ENCODE results near the gene PEPD.

The PEPD gene

GRCh38 chr19:33502521-33502920, 19.1 kb downstream of the PEPD start:
- no peaks in the 10 kb centered on the region for H3K27me3 Mint-ChIP-seq
- ATAC-seq (ENCODE audit: low read depth) (no peak), DNase-seq (ENCODE audit: low spot score in 2 of 2) (no peak)
- no peak overlapping the region for H3K4me3 Mint-ChIP-seq
- peaks cover 15% of the 10 kb centered on the region for H3K36me3 Mint-ChIP-seq
- H3K4me1 Mint-ChIP-seq: peaks cover 10% of the 10 kb centered on the region
- H3K9me3 Mint-ChIP-seq: no peaks in the 10 kb centered on the region
- no peak overlapping the region for H3K27ac Mint-ChIP-seq

GRCh38 chr19:33501693-33502356, 19.8 kb downstream of the PEPD start:
- Mint-ChIP-seq H3K36me3 (peaks cover 15% of the 10 kb centered on the region), H3K27ac (no peak overlapping the region), H3K4me3 (no peak overlapping the region), H3K9me3 (no peaks in the 10 kb centered on the region), H3K4me1 (peaks cover 9% of the 10 kb centered on the region), H3K27me3 (no peaks in the 10 kb centered on the region)
- ATAC-seq (ENCODE audit: low read depth): no peak
- DNase-seq (ENCODE audit: low spot score in 2 of 2): no peak

GRCh38 chr19:33500991-33501390, 20.6 kb downstream of the PEPD start:
- DNase-seq (ENCODE audit: low spot score in 2 of 2): no peak
- H3K4me1 Mint-ChIP-seq: peaks cover under 1% of the 10 kb centered on the region
- H3K36me3 Mint-ChIP-seq: peaks cover 16% of the 10 kb centered on the region
- no peaks in the 10 kb centered on the region for H3K27me3 Mint-ChIP-seq
- no peak for ATAC-seq (ENCODE audit: low read depth)
- H3K4me3 Mint-ChIP-seq: no peak overlapping the region
- H3K27ac Mint-ChIP-seq: no peak overlapping the region
- no peaks in the 10 kb centered on the region for H3K9me3 Mint-ChIP-seq

- H3K36me3 Mint-ChIP-seq: peaks cover 15% of the 10 kb centered on the region
- ATAC-seq (ENCODE audit: low read depth): no peak
- H3K27me3 Mint-ChIP-seq: no peaks in the 10 kb centered on the region
- H3K4me1 Mint-ChIP-seq: no peaks in the 10 kb centered on the region
- no peak for DNase-seq (ENCODE audit: low spot score in 2 of 2)
- H3K9me3 Mint-ChIP-seq: no peaks in the 10 kb centered on the region
- no peak overlapping the region for H3K4me3 Mint-ChIP-seq
- no peak overlapping the region for H3K27ac Mint-ChIP-seq
Observed at GRCh38 chr19:33500586-33500985, 21.0 kb downstream of the PEPD start.

- H3K4me1 Mint-ChIP-seq: no peaks in the 10 kb centered on the region
- H3K27ac Mint-ChIP-seq: no peak overlapping the region
- H3K36me3 Mint-ChIP-seq: peaks cover 13% of the 10 kb centered on the region
- ATAC-seq (ENCODE audit: low read depth): no peak
- H3K4me3 Mint-ChIP-seq: no peak overlapping the region
- H3K27me3 Mint-ChIP-seq: no peaks in the 10 kb centered on the region
- DNase-seq (ENCODE audit: low spot score in 2 of 2): no peak
- H3K9me3 Mint-ChIP-seq: no peaks in the 10 kb centered on the region
Observed at GRCh38 chr19:33499671-33500506, 21.7 kb downstream of the PEPD start.

- no peak overlapping the region for H3K4me3 Mint-ChIP-seq
- ATAC-seq (ENCODE audit: low read depth) (no peak), DNase-seq (ENCODE audit: low spot score in 2 of 2) (no peak)
- no peaks in the 10 kb centered on the region for H3K4me1 Mint-ChIP-seq
- no peak overlapping the region for H3K27ac Mint-ChIP-seq
- no peaks in the 10 kb centered on the region for H3K27me3 Mint-ChIP-seq
- no peaks in the 10 kb centered on the region for H3K9me3 Mint-ChIP-seq
- H3K36me3 Mint-ChIP-seq: peaks cover 15% of the 10 kb centered on the region
Observed at GRCh38 chr19:33499248-33499647, 22.3 kb downstream of the PEPD start.

GRCh38 chr19:33498391-33499000, 23.1 kb downstream of the PEPD start:
- H3K4me3 Mint-ChIP-seq: no peak overlapping the region
- no peaks in the 10 kb centered on the region for H3K4me1 Mint-ChIP-seq
- ATAC-seq (ENCODE audit: low read depth) (no peak), DNase-seq (ENCODE audit: low spot score in 2 of 2) (no peak)
- no peak overlapping the region for H3K27ac Mint-ChIP-seq
- no peaks in the 10 kb centered on the region for H3K27me3 Mint-ChIP-seq
- peaks cover 17% of the 10 kb centered on the region for H3K36me3 Mint-ChIP-seq
- H3K9me3 Mint-ChIP-seq: no peaks in the 10 kb centered on the region

- no peak overlapping the region for H3K27ac Mint-ChIP-seq
- no peak for DNase-seq (ENCODE audit: low spot score in 2 of 2)
- H3K4me3 Mint-ChIP-seq: no peak overlapping the region
- peaks cover 17% of the 10 kb centered on the region for H3K36me3 Mint-ChIP-seq
- no peaks in the 10 kb centered on the region for H3K4me1 Mint-ChIP-seq
- ATAC-seq (ENCODE audit: low read depth): no peak
- H3K9me3 Mint-ChIP-seq: no peaks in the 10 kb centered on the region
- no peaks in the 10 kb centered on the region for H3K27me3 Mint-ChIP-seq
Observed at GRCh38 chr19:33497778-33498175, 23.8 kb downstream of the PEPD start.

- no peak overlapping the region for H3K27ac Mint-ChIP-seq
Observed at GRCh38 chr19:33497131-33497777, 24.3 kb downstream of the PEPD start.

GRCh38 chr19:33496038-33496895, 25.3 kb downstream of the PEPD start:
- H3K4me3 Mint-ChIP-seq: no peak overlapping the region
- H3K36me3 Mint-ChIP-seq: peaks cover 17% of the 10 kb centered on the region
- no peak overlapping the region for H3K27ac Mint-ChIP-seq
- H3K4me1 Mint-ChIP-seq: no peaks in the 10 kb centered on the region
- H3K9me3 Mint-ChIP-seq: no peaks in the 10 kb centered on the region
- ATAC-seq (ENCODE audit: low read depth) (no peak), DNase-seq (ENCODE audit: low spot score in 2 of 2) (no peak)
- H3K27me3 Mint-ChIP-seq: no peaks in the 10 kb centered on the region

More at GRCh38 chr19:33497131-33497777, 24.3 kb downstream of the PEPD start:
- no peak overlapping the region for H3K4me3 Mint-ChIP-seq
- H3K27me3 Mint-ChIP-seq: no peaks in the 10 kb centered on the region
- H3K4me1 Mint-ChIP-seq: no peaks in the 10 kb centered on the region
- no peak for DNase-seq (ENCODE audit: low spot score in 2 of 2)
- no peaks in the 10 kb centered on the region for H3K9me3 Mint-ChIP-seq
- peaks cover 17% of the 10 kb centered on the region for H3K36me3 Mint-ChIP-seq
- ATAC-seq (ENCODE audit: low read depth): no peak

- H3K4me3 Mint-ChIP-seq: no peak overlapping the region
- no peak for ATAC-seq (ENCODE audit: low read depth)
- DNase-seq (ENCODE audit: low spot score in 2 of 2): no peak
- peaks cover 7% of the 10 kb centered on the region for H3K36me3 Mint-ChIP-seq
- no peaks in the 10 kb centered on the region for H3K27me3 Mint-ChIP-seq
- H3K27ac Mint-ChIP-seq: peak overlapping the region; percentile 28
- no peaks in the 10 kb centered on the region for H3K9me3 Mint-ChIP-seq
- H3K4me1 Mint-ChIP-seq: no peaks in the 10 kb centered on the region
Observed at GRCh38 chr19:33493401-33494275, 28.0 kb downstream of the PEPD start.

- DNase-seq (ENCODE audit: low spot score in 2 of 2) (no peak), ATAC-seq (ENCODE audit: low read depth) (no peak)
- Mint-ChIP-seq H3K27me3 (no peaks in the 10 kb centered on the region), H3K9me3 (no peaks in the 10 kb centered on the region), H3K27ac (no peak overlapping the region), H3K36me3 (peaks cover 10% of the 10 kb centered on the region), H3K4me1 (no peaks in the 10 kb centered on the region), H3K4me3 (no peak overlapping the region)
Observed at GRCh38 chr19:33492951-33493350, 28.6 kb downstream of the PEPD start.

GRCh38 chr19:33492090-33492489, 29.5 kb downstream of the PEPD start:
- Mint-ChIP-seq H3K27me3 (no peaks in the 10 kb centered on the region), H3K27ac (no peak overlapping the region), H3K4me1 (no peaks in the 10 kb centered on the region), H3K36me3 (peaks cover 12% of the 10 kb centered on the region), H3K9me3 (no peaks in the 10 kb centered on the region), H3K4me3 (no peak overlapping the region)
- ATAC-seq (ENCODE audit: low read depth) (no peak), DNase-seq (ENCODE audit: low spot score in 2 of 2) (no peak)

All from memory B cell (primary cell).